HL-60 (cell line): ENCODE data around the gene LAMTOR1.

Source experiments
- CTCF ChIP-seq: IDR thresholded peaks from one replicate; pipeline ENCODE4 v1.5.1; 2011; ENCODE audit warnings: low read length, control low read depth, inconsistent platforms; ENCODE audit not compliant: insufficient read depth
- GABPA ChIP-seq: IDR thresholded peaks from 2 replicates; pipeline ENCODE4 v1.6.1; 2012; ENCODE audit warnings: low read depth
- POLR2AphosphoS5 ChIP-seq: IDR thresholded peaks from 2 replicates; pipeline ENCODE4 v1.6.1; 2012; ENCODE audit warnings: low read depth
- REST ChIP-seq: IDR thresholded peaks from 2 replicates; pipeline ENCODE4 v1.6.1; 2012; ENCODE audit warnings: low read depth; ENCODE audit not compliant: insufficient replicate concordance

- TF ChIP-seq CTCF (no peak), GABPA (no peak), POLR2AphosphoS5 (peak; percentile 91), REST (no peak)
Observed at GRCh38 chr11:72100462-72100861, 2.6 kb downstream of the LAMTOR1 start.
